ENCODE results near the gene JCHAIN. TPM values are rescaled to one million over a fixed set of nuclear protein-coding genes. Genes with fewer than 3 reads are reported as not detected.

Gene JCHAIN
- polyA plus RNA-seq, 1 donor (not counting 4 experiments of a cell fraction or from before 2014, with no cell fraction given) = not detected

GRCh38 chr4:70681704-70682103, 15.4 kb upstream of the JCHAIN start:
- DNase-seq (ENCODE audit: low read depth, low spot score) (no peak), FAIRE-seq (no peak)
- no peaks in the 10 kb centered on the region for H3K9me1 ChIP-seq (ENCODE audit: control insufficient read depth, extremely low read depth, insufficient read depth, low read length)
- no peak overlapping the region for H3K9ac ChIP-seq (ENCODE audit: control insufficient read depth, extremely low read depth, insufficient read depth, low read length)
- H3K27me3 ChIP-seq (ENCODE audit: control insufficient read depth, extremely low read depth, insufficient read depth, low read length) = no peaks in the 10 kb centered on the region
- no peak overlapping the region for H2AFZ ChIP-seq (ENCODE audit: control insufficient read depth, low read length)
- no peaks in the 10 kb centered on the region for H3K9me3 ChIP-seq (ENCODE audit: control insufficient read depth, low read depth, low read length)
- dilution Hi-C loops (cut with MboI; ENCODE audit: extremely low pct_ligation_motif_present, low sequenced_read_pairs) = no loop called here
- H3K4me1 ChIP-seq (ENCODE audit: control insufficient read depth, extremely low read depth, insufficient read depth, low read length) = no peaks in the 10 kb centered on the region
- H3K36me3 ChIP-seq (ENCODE audit: control insufficient read depth in 2 of 2, extremely low read depth in 1 of 2, insufficient read depth in 2 of 2, low read length in 2 of 2) = no peaks in the 10 kb centered on the region
- no peak overlapping the region for H3K4me3 ChIP-seq (ENCODE audit: control insufficient read depth in 2 of 3, extremely low read depth in 1 of 3, insufficient read depth in 2 of 3, low read depth in 1 of 3, low read length in 3 of 3)
- TF ChIP-seq EZH2 (IDR thresholded peaks at IDR 0.05; ENCODE audit: low read length) = no peak
- TF ChIP-seq CTCF (optimal IDR thresholded peaks at IDR 0.05 in 1 of 3, IDR thresholded peaks at IDR 0.05 in 1 of 3, conservative IDR thresholded peaks at IDR 0.05 in 1 of 3; ENCODE audit: extremely low read depth in 1 of 3, insufficient read depth in 2 of 3, low read length in 3 of 3) = no peak
- H4K20me1 ChIP-seq (ENCODE audit: control insufficient read depth, extremely low read depth, insufficient read depth, low read length) = no peaks in the 10 kb centered on the region
- H3K27ac ChIP-seq (ENCODE audit: control insufficient read depth, insufficient read depth, low read length) = no peak overlapping the region
- H3K79me2 ChIP-seq (ENCODE audit: control insufficient read depth, insufficient read depth, low read length) = no peaks in the 10 kb centered on the region
- H3K4me2 ChIP-seq (ENCODE audit: control insufficient read depth, extremely low read depth, insufficient read depth, low read depth, low read length) = no peak overlapping the region

- no peak overlapping the region for H3K4me3 ChIP-seq (ENCODE audit: control insufficient read depth in 2 of 3, extremely low read depth in 1 of 3, insufficient read depth in 2 of 3, low read depth in 1 of 3, low read length in 3 of 3)
- H3K36me3 ChIP-seq (ENCODE audit: control insufficient read depth in 2 of 2, extremely low read depth in 1 of 2, insufficient read depth in 2 of 2, low read length in 2 of 2) = no peaks in the 10 kb centered on the region
- no peaks in the 10 kb centered on the region for H4K20me1 ChIP-seq (ENCODE audit: control insufficient read depth, extremely low read depth, insufficient read depth, low read length)
- no peak overlapping the region for H3K4me2 ChIP-seq (ENCODE audit: control insufficient read depth, extremely low read depth, insufficient read depth, low read depth, low read length)
- no peaks in the 10 kb centered on the region for H3K9me1 ChIP-seq (ENCODE audit: control insufficient read depth, extremely low read depth, insufficient read depth, low read length)
- no peak overlapping the region for H3K27ac ChIP-seq (ENCODE audit: control insufficient read depth, insufficient read depth, low read length)
- H3K9ac ChIP-seq (ENCODE audit: control insufficient read depth, extremely low read depth, insufficient read depth, low read length) = no peak overlapping the region
- DNase-seq (ENCODE audit: low read depth, low spot score) (no peak), FAIRE-seq (no peak)
- H3K4me1 ChIP-seq (ENCODE audit: control insufficient read depth, extremely low read depth, insufficient read depth, low read length) = no peaks in the 10 kb centered on the region
- TF ChIP-seq CTCF (optimal IDR thresholded peaks at IDR 0.05 in 1 of 3, IDR thresholded peaks at IDR 0.05 in 1 of 3, conservative IDR thresholded peaks at IDR 0.05 in 1 of 3; ENCODE audit: extremely low read depth in 1 of 3, insufficient read depth in 2 of 3, low read length in 3 of 3) = no peak
- TF ChIP-seq EZH2 (IDR thresholded peaks at IDR 0.05; ENCODE audit: low read length) = no peak
- no peak overlapping the region for H2AFZ ChIP-seq (ENCODE audit: control insufficient read depth, low read length)
- H3K9me3 ChIP-seq (ENCODE audit: control insufficient read depth, low read depth, low read length) = no peaks in the 10 kb centered on the region
- H3K79me2 ChIP-seq (ENCODE audit: control insufficient read depth, insufficient read depth, low read length) = no peaks in the 10 kb centered on the region
- dilution Hi-C loops (cut with MboI; ENCODE audit: extremely low pct_ligation_motif_present, low sequenced_read_pairs) = no loop called here
- H3K27me3 ChIP-seq (ENCODE audit: control insufficient read depth, extremely low read depth, insufficient read depth, low read length) = no peaks in the 10 kb centered on the region
Observed at GRCh38 chr4:70680934-70681333, 14.6 kb upstream of the JCHAIN start.

All from keratinocyte (primary cell).